Aorta (tissue), 5 donors: ENCODE results near the gene ANKRD44. TPM values are rescaled to one million over a fixed set of nuclear protein-coding genes. Genes with fewer than 3 reads are reported as not detected.

Experiments used
- ATAC-seq: fragments of 200-7000 bp; cut with Tn5 transposase; one replicate; pipeline ENCODE4 v1.9.1; 2022; ENCODE audit warnings: moderate library complexity; ENCODE audit not compliant: low FRiP score
- DNase-seq, 2 donors: peaks; one replicate each; pipeline ENCODE4 v3.0.0-alpha.2; 2020
- H3K27ac ChIP-seq, 2 donors: one replicate each; pipeline ENCODE4 v1.5.1; 2013; ENCODE audit warnings: low read length in 2 of 2, mild to moderate bottlenecking in 2 of 2, moderate library complexity in 2 of 2, control low read depth in 1 of 2, inconsistent platforms in 1 of 2, low read depth in 1 of 2
- H3K27me3 ChIP-seq, 2 donors: one replicate each; pipeline ENCODE4 v1.6.1; 2013; ENCODE audit warnings: control low read depth in 1 of 2, low read length in 1 of 2, mild to moderate bottlenecking in 1 of 2, moderate library complexity in 1 of 2; ENCODE audit not compliant: insufficient read depth in 2 of 2, control insufficient read depth in 1 of 2
- H3K36me3 ChIP-seq, 2 donors: one replicate each; pipeline ENCODE4 v1.6.1; 2013; ENCODE audit warnings: control low read depth in 1 of 2, low read length in 1 of 2, mild to moderate bottlenecking in 1 of 2; ENCODE audit not compliant: insufficient read depth in 2 of 2, control insufficient read depth in 1 of 2
- H3K4me1 ChIP-seq, 2 donors: one replicate each; pipeline ENCODE4 v1.6.1; 2013; ENCODE audit warnings: low read length in 2 of 2, control low read depth in 1 of 2, mild to moderate bottlenecking in 1 of 2, moderate library complexity in 1 of 2; ENCODE audit not compliant: insufficient read depth in 2 of 2, control insufficient read depth in 1 of 2
- H3K4me3 ChIP-seq, 2 donors: one replicate each; pipeline ENCODE4 v1.5.1; 2013; ENCODE audit warnings: low read length in 2 of 2, control low read depth in 1 of 2, mild to moderate bottlenecking in 1 of 2
- H3K9me3 ChIP-seq: one replicate; pipeline ENCODE4 v1.6.1; 2013; ENCODE audit warnings: mild to moderate bottlenecking, low read length; ENCODE audit not compliant: control insufficient read depth
- WGBS, 2 donors: extraction: QIAGEN DNeasy Blood & Tissue Kit; methylation state at CpG; one replicate each; pipeline ENCODE4 v1.1.7; 2013; 5-methylcytosine and 5-hydroxymethylcytosine counted together
- intact Hi-C, 2 donors: fragments of 100-400 bp; cut with DNase I; formaldehyde crosslinking; loops; one replicate each; pipeline versions ENCODE4 v1.14.2 to v1.15.0; 2022
- polyA plus RNA-seq, 2 donors: library from polyadenylated mRNA; stranded (reverse); fragments of 200-250 nt; gene quantifications; one replicate each; pipeline ENCODE4 v1.2.3, GENCODE V29; 2013
- total RNA-seq, 2 donors: library from RNA; stranded (reverse); fragmentation: NEBNext Ultra II Directional; extraction: Animal tissue kit (Norgen Biotek cat#: 25700); gene quantifications; one replicate each; pipeline ENCODE4 v1.2.1, GENCODE V29; 2021
- donor health status: healthy with polysubstance abuse.
- donor health status: Bipolar disorder and iron deficiency.
- donor health status: DM: no; HTN: no; CAD: no.
- donor health status: DM: no; HTN: no; CAD: no.
- donor health status: DM: yes; HTN: yes; CAD: no.

ANKRD44 gene
- total and polyA plus RNA-seq, 4 donors, result 4.5 to 62.6 (median 33.8) TPM

DNA sequence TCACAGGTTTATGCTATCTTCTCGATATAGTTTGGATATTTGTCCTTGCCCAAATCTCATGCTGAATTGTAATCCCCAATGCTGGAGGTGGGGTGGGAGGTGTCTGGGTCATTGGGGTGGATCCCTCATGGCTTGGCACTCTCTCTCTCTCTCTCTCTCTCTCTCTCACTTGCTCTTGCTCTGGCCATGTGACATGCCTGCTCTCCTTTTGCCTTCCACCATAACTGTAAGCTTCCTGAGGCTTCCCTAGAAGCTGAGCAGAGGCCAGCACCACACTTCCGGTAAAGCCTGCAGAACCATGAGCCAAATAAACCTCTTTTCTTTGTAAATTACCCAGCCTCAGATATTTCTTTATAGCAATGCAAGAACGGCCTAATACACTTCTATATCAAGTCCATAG is 342.8 kb downstream of the ANKRD44 start:
- H3K27ac ChIP-seq, result no peak overlapping the region
- no peaks in the 10 kb centered on the region for H3K36me3 ChIP-seq
- no peaks in the 10 kb centered on the region for H3K9me3 ChIP-seq
- WGBS, 2 donors, result 88 to 90% methylated on average over 3 of the region's 3 CpGs
- no peak overlapping the region for H3K4me3 ChIP-seq
- intact Hi-C loops, result no loop called here
- no peaks in the 10 kb centered on the region for H3K4me1 ChIP-seq
- no peaks in the 10 kb centered on the region for H3K27me3 ChIP-seq
- DNase-seq (no peak), ATAC-seq (no peak)

GRCh38 chr2:196967116-196967515 is 343.5 kb downstream of the ANKRD44 start:
- Histone ChIP-seq H3K36me3 (no peaks in the 10 kb centered on the region), H3K4me1 (no peaks in the 10 kb centered on the region), H3K27me3 (no peaks in the 10 kb centered on the region), H3K9me3 (no peaks in the 10 kb centered on the region), H3K27ac (no peak overlapping the region), H3K4me3 (no peak overlapping the region)
- intact Hi-C loops, result no loop called here
- DNase-seq (no peak), ATAC-seq (no peak)
- WGBS, 2 donors, result 26 to 27% methylated on average over 7 of the region's 7 CpGs

- no peak for ATAC-seq
- WGBS, 2 donors, result 78 to 83% methylated on average over 3 of the region's 3 CpGs
- DNase-seq, result no peak
- Histone ChIP-seq H3K9me3 (no peaks in the 10 kb centered on the region), H3K27me3 (no peaks in the 10 kb centered on the region), H3K27ac (no peak overlapping the region), H3K4me3 (no peak overlapping the region), H3K4me1 (no peaks in the 10 kb centered on the region), H3K36me3 (no peaks in the 10 kb centered on the region)
- intact Hi-C loops, result no loop called here
These were observed 344.5 kb downstream of the ANKRD44 start for GRCh38 chr2:196966061-196966460.

GRCh38 chr2:196965651-196966050 is 344.9 kb downstream of the ANKRD44 start:
- WGBS, 2 donors, result 76 to 81% methylated on average over 4 of the region's 4 CpGs
- no peaks in the 10 kb centered on the region for H3K27me3 ChIP-seq
- no peaks in the 10 kb centered on the region for H3K9me3 ChIP-seq
- no peaks in the 10 kb centered on the region for H3K36me3 ChIP-seq
- ATAC-seq, result no peak
- no peak for DNase-seq
- intact Hi-C loops, result no loop called here
- no peaks in the 10 kb centered on the region for H3K4me1 ChIP-seq
- no peak overlapping the region for H3K27ac ChIP-seq
- H3K4me3 ChIP-seq, result no peak overlapping the region

DNA sequence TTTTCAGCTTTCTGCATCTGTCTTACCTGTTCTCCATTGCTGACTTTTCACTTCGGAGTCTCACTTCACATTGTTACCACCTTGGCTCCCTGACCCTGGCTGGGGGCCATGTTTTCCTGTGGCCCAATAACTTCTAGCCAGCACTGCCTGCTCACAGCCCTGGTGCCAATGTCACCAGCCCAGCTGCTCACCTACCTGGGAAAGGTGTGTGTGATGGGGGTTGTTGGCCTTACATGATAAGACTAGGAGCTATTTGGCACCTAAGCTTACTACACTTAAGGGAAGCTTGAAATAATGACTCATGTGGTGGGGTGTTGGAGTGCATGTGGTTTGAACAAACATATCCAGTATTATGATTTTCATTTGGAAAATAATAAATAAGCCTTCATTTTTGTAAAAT is 346.6 kb downstream of the ANKRD44 start:
- 83 to 93% methylated on average over 1 of the region's 1 CpG for WGBS, 2 donors

DNA sequence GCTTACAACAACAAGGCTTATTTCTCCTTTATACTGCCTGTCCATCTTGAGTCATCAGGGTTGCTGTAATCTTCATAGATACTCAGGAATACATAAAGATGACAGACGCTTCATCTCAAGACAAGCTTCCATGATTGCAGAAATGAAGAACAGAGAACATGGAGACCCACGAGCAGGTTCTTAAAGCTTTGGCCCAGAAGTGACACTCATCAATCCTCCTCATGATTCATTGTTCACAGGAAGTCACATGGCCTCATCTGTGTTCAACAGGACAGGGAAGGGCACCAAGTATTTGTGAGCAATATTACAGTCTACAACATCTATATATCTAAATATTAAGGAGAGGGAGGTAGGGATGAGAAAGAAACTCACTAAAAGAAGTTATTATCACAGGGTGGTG is 347.5 kb downstream of the ANKRD44 start:
- H3K9me3 ChIP-seq, result no peaks in the 10 kb centered on the region
- DNase-seq (no peak), ATAC-seq (no peak)
- no peak overlapping the region for H3K27ac ChIP-seq
- WGBS, 2 donors, result 76 to 79% methylated on average over 2 of the region's 2 CpGs
- H3K27me3 ChIP-seq, result no peaks in the 10 kb centered on the region
- intact Hi-C loops, result no loop called here
- H3K4me1 ChIP-seq, result no peaks in the 10 kb centered on the region
- no peaks in the 10 kb centered on the region for H3K36me3 ChIP-seq
- no peak overlapping the region for H3K4me3 ChIP-seq

More for the DNA sequence above, 346.6 kb downstream of the ANKRD44 start:
- no peaks in the 10 kb centered on the region for H3K27me3 ChIP-seq
- intact Hi-C loops, result no loop called here
- DNase-seq, result no peak
- H3K4me1 ChIP-seq, result no peaks in the 10 kb centered on the region
- no peak overlapping the region for H3K4me3 ChIP-seq
- no peaks in the 10 kb centered on the region for H3K9me3 ChIP-seq
- H3K27ac ChIP-seq, result no peak overlapping the region
- H3K36me3 ChIP-seq, result no peaks in the 10 kb centered on the region
- ATAC-seq, result no peak

GRCh38 chr2:196962325-196962724 is 348.3 kb downstream of the ANKRD44 start:
- DNase-seq (no peak), ATAC-seq (no peak)
- H3K4me3 ChIP-seq, result no peak overlapping the region
- no peaks in the 10 kb centered on the region for H3K9me3 ChIP-seq
- H3K27me3 ChIP-seq, result no peaks in the 10 kb centered on the region
- no peaks in the 10 kb centered on the region for H3K36me3 ChIP-seq
- 93 to 97% methylated on average over 2 of the region's 2 CpGs for WGBS, 2 donors
- intact Hi-C loops, result no loop called here
- H3K4me1 ChIP-seq, result no peaks in the 10 kb centered on the region
- H3K27ac ChIP-seq, result no peak overlapping the region

DNA sequence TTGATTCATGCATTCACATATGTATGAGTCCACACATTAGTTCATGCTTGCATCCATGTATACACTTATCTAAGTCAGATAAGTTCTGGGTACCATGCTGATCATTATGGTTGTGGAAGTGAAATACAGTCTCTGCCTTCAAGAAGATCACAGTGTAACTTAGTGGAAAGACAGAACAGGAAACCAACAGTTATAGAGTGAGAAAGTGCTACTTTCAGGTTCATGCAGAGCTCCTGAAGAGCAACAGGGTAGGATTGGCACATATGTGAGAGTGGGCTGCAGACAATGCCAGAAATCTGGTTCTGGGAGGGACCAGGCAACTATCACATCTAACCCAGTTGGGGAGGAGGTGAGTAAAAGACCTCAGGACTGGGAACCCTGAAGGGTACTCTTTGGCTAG is 348.7 kb downstream of the ANKRD44 start:
- H3K27me3 ChIP-seq, result no peaks in the 10 kb centered on the region
- intact Hi-C loops, result no loop called here
- H3K9me3 ChIP-seq, result no peaks in the 10 kb centered on the region
- no peaks in the 10 kb centered on the region for H3K36me3 ChIP-seq
- ATAC-seq (no peak), DNase-seq (no peak)
- H3K27ac ChIP-seq, result no peak overlapping the region
- no peak overlapping the region for H3K4me3 ChIP-seq
- no peaks in the 10 kb centered on the region for H3K4me1 ChIP-seq

DNA sequence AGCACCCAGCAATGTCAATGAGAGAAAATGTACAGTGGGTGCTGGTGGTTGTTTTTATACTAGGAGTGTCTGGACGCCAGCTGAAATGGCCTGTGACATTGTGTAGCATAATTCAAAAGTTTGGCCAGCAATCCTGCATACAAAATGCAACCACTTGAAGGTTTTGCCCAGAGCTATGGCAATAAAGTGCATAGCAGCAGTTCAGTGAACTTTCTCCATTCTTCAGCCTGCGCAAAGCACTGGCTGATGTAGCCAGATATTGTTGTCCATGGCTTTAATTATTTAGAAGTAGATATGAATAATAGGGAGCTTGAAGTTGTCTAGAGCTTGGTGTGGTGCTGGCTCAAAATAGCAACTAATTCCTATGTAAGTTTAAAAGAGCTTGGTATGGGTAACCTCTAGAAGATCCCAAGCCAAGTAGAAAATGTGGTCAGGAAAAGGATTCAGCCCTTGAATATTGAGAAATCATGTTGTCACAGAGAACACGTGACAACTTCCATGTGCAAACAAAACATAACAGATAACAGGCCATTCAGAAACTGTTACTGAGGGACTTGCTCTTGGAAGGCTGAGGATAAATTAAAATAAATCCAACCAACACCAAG is 350.7 kb downstream of the ANKRD44 start:
- intact Hi-C loops, result no loop called here
- no peak for ATAC-seq
- no peak for DNase-seq
- H3K4me1 ChIP-seq, result no peaks in the 10 kb centered on the region
- 51 to 52% methylated on average over 3 of the region's 3 CpGs for WGBS, 2 donors
- H3K4me3 ChIP-seq, result no peak overlapping the region
- H3K9me3 ChIP-seq, result no peaks in the 10 kb centered on the region
- no peak overlapping the region for H3K27ac ChIP-seq
- H3K27me3 ChIP-seq, result no peaks in the 10 kb centered on the region
- H3K36me3 ChIP-seq, result no peaks in the 10 kb centered on the region
